H9 (cell line): Measurements from ENCODE around the gene ADAMTS5. TPM values are rescaled to one million over a fixed set of nuclear protein-coding genes. Genes with fewer than 3 reads are reported as not detected.

ENCODE experiments used
- DNase-seq: peaks from one replicate; pipeline ENCODE4 v3.0.0-alpha.2; 2017
- H2AFZ ChIP-seq: one replicate; pipeline ENCODE4 v1.6.1; 2013; ENCODE audit warnings: mild to moderate bottlenecking, low read length, control low read depth, moderate library complexity
- H2AK5ac ChIP-seq: 2 replicates; pipeline ENCODE4 v1.6.1; 2013; ENCODE audit warnings: low read length, control low read depth, mixed read lengths; ENCODE audit not compliant: insufficient read length
- H2BK120ac ChIP-seq: one replicate; pipeline ENCODE4 v1.6.1; 2013; ENCODE audit warnings: low read depth, mild to moderate bottlenecking, low read length, control low read depth, inconsistent platforms; ENCODE audit not compliant: poor library complexity, severe bottlenecking
- H2BK12ac ChIP-seq: 2 replicates; pipeline ENCODE4 v1.6.1; 2013; ENCODE audit warnings: low read length, control low read depth, mixed read lengths, low read depth; ENCODE audit not compliant: insufficient read length
- H2BK15ac ChIP-seq: 2 replicates; pipeline ENCODE4 v1.6.1; 2013; ENCODE audit warnings: low read depth, low read length, control low read depth
- H2BK20ac ChIP-seq: one replicate; pipeline ENCODE4 v1.6.1; 2013; ENCODE audit warnings: low read depth, mild to moderate bottlenecking, low read length, control low read depth, inconsistent platforms; ENCODE audit not compliant: poor library complexity, severe bottlenecking
- H2BK5ac ChIP-seq: 2 replicates; pipeline ENCODE4 v1.6.1; 2013; ENCODE audit warnings: low read length, control low read depth, mixed read lengths; ENCODE audit not compliant: insufficient read length
- H3K14ac ChIP-seq: 2 replicates; pipeline ENCODE4 v1.6.1; 2013; ENCODE audit warnings: low read length, control low read depth; ENCODE audit not compliant: insufficient read depth
- H3K18ac ChIP-seq: 2 replicates; pipeline ENCODE4 v1.6.1; 2013; ENCODE audit warnings: low read depth, mild to moderate bottlenecking, mixed read lengths, low read length, control low read depth; ENCODE audit not compliant: insufficient read length
- H3K23ac ChIP-seq: 2 replicates; pipeline ENCODE4 v1.6.1; 2013; ENCODE audit warnings: low read length, control low read depth, mixed read lengths, low read depth; ENCODE audit not compliant: insufficient read length
- H3K23me2 ChIP-seq: 2 replicates; pipeline ENCODE4 v1.6.1; 2013; ENCODE audit warnings: low read depth, mild to moderate bottlenecking, mixed read lengths, low read length, control low read depth; ENCODE audit not compliant: insufficient read length, poor library complexity, severe bottlenecking
- H3K27ac ChIP-seq: 2 replicates; pipeline ENCODE4 v1.5.1; 2013; ENCODE audit warnings: low read length, control low read depth, mixed read lengths, low read depth; ENCODE audit not compliant: insufficient read length
- H3K27me3 ChIP-seq: 2 replicates; pipeline ENCODE4 v1.6.1; 2013; ENCODE audit warnings: low read length, control low read depth, inconsistent platforms; ENCODE audit not compliant: insufficient read depth
- H3K4ac ChIP-seq: 2 replicates; pipeline ENCODE4 v1.6.1; 2013; ENCODE audit warnings: low read depth, mild to moderate bottlenecking, control low read depth, inconsistent platforms, low read length, moderate library complexity
- H3K4me1 ChIP-seq: 2 replicates; pipeline ENCODE4 v1.6.1; 2013; ENCODE audit warnings: low read length, control low read depth, inconsistent platforms; ENCODE audit not compliant: insufficient read depth
- H3K4me2 ChIP-seq: 2 replicates; pipeline ENCODE4 v1.6.1; 2013; ENCODE audit warnings: low read length, control low read depth, mixed read lengths; ENCODE audit not compliant: insufficient read length, insufficient read depth
- H3K56ac ChIP-seq: 2 replicates; pipeline ENCODE4 v1.6.1; 2013; ENCODE audit warnings: low read depth, mild to moderate bottlenecking, mixed read lengths, low read length, control low read depth; ENCODE audit not compliant: insufficient read length
- H3K79me1 ChIP-seq: 2 replicates; pipeline ENCODE4 v1.6.1; 2013; ENCODE audit warnings: low read depth, mild to moderate bottlenecking, moderate library complexity, low read length, control low read depth, inconsistent platforms; ENCODE audit not compliant: insufficient read depth, poor library complexity, severe bottlenecking
- H3K79me2 ChIP-seq: 2 replicates; pipeline ENCODE4 v1.6.1; 2013; ENCODE audit warnings: low read length, control low read depth, inconsistent platforms; ENCODE audit not compliant: insufficient read depth
- H3K9ac ChIP-seq: 2 replicates; pipeline ENCODE4 v1.6.1; 2013; ENCODE audit warnings: low read length, control low read depth, mixed read lengths; ENCODE audit not compliant: insufficient read length; ENCODE audit errors: extremely low read depth
- H3K9me3 ChIP-seq: one replicate; pipeline ENCODE4 v1.6.1; 2013; ENCODE audit warnings: low read depth, low read length, inconsistent platforms; ENCODE audit not compliant: control insufficient read depth
- H3T11ph ChIP-seq: one replicate; pipeline ENCODE4 v1.6.1; 2013; ENCODE audit warnings: mild to moderate bottlenecking, low read length, control low read depth, inconsistent platforms
- H4K20me1 ChIP-seq: one replicate; pipeline ENCODE4 v1.6.1; 2013; ENCODE audit not compliant: control insufficient read depth, insufficient read length, insufficient read depth
- H4K5ac ChIP-seq: 2 replicates; pipeline ENCODE4 v1.6.1; 2013; ENCODE audit warnings: low read depth, mild to moderate bottlenecking, mixed read lengths, low read length, control low read depth; ENCODE audit not compliant: insufficient read length
- H4K8ac ChIP-seq: replicated peaks from 2 replicates; pipeline ENCODE4 v1.6.1; 2013; ENCODE audit warnings: low read length, control low read depth, mixed read lengths, low read depth; ENCODE audit not compliant: insufficient read length
- H4K91ac ChIP-seq: 2 replicates; pipeline ENCODE4 v1.6.1; 2013; ENCODE audit warnings: low read depth, mild to moderate bottlenecking, moderate library complexity, mixed read lengths, low read length, control low read depth; ENCODE audit not compliant: insufficient read length
- H3K27ac Mint-ChIP-seq, 3 experiments: 2 replicates in 2 of 3; 3 replicates in 1 of 3; pipeline ENCODE4 v1.8.0; 2020 to 2021; ENCODE audit warnings: mixed read lengths in 3 of 3, mild to moderate bottlenecking in 1 of 3, moderate library complexity in 1 of 3
- H3K27me3 Mint-ChIP-seq: 2 replicates; pipeline ENCODE4 v1.8.0; 2021; ENCODE audit warnings: low read depth, mild to moderate bottlenecking, moderate library complexity, mixed read lengths
- H3K36me3 Mint-ChIP-seq, 3 experiments: 2 replicates in 2 of 3; 3 replicates in 1 of 3; pipeline ENCODE4 v1.8.0; 2020 to 2021; ENCODE audit warnings: low read depth in 3 of 3, mixed read lengths in 3 of 3; ENCODE audit not compliant: insufficient read depth in 1 of 3
- H3K4me1 Mint-ChIP-seq, 2 experiments: 2 replicates each; pipeline ENCODE4 v1.8.0; 2020; ENCODE audit warnings: mixed read lengths in 2 of 2
- H3K4me3 Mint-ChIP-seq, 2 experiments: 2 replicates in 1 of 2; 3 replicates in 1 of 2; pipeline ENCODE4 v1.8.0; 2020 to 2021; ENCODE audit warnings: mild to moderate bottlenecking in 2 of 2, mixed read lengths in 2 of 2, moderate library complexity in 1 of 2
- H3K9me3 Mint-ChIP-seq, 2 experiments: 2 replicates in 1 of 2; 3 replicates in 1 of 2; pipeline ENCODE4 v1.8.0; 2020; ENCODE audit warnings: mild to moderate bottlenecking in 2 of 2, mixed read lengths in 2 of 2, moderate library complexity in 1 of 2
- WGBS: extraction: QIAGEN DNeasy Blood & Tissue Kit; methylation state at CpG from one replicate; pipeline ENCODE4 v1.1.7; 2013; ENCODE audit warnings: missing lambda C conversion rate, low lambda C conversion rate, mixed read lengths; ENCODE audit not compliant: insufficient read length; ENCODE audit errors: extremely low coverage; 5-methylcytosine and 5-hydroxymethylcytosine counted together
- total RNA-seq: library from RNA; stranded (reverse); gene quantifications from 2 replicates; pipeline ENCODE4 v1.2.1, GENCODE V29; 2021
- TF ChIP-seq, protein P1 (sequence below): fragments of 200-600 bp; sonication (generic); conservative IDR thresholded peaks from 3 replicates; pipeline ENCODE4 v1.8.0; 2021; ENCODE audit warnings: antibody characterized with exemption, mild to moderate bottlenecking

ADAMTS5 gene
- total RNA-seq, 1 experiment from 2014 or later, result 0.90 TPM

DNA sequence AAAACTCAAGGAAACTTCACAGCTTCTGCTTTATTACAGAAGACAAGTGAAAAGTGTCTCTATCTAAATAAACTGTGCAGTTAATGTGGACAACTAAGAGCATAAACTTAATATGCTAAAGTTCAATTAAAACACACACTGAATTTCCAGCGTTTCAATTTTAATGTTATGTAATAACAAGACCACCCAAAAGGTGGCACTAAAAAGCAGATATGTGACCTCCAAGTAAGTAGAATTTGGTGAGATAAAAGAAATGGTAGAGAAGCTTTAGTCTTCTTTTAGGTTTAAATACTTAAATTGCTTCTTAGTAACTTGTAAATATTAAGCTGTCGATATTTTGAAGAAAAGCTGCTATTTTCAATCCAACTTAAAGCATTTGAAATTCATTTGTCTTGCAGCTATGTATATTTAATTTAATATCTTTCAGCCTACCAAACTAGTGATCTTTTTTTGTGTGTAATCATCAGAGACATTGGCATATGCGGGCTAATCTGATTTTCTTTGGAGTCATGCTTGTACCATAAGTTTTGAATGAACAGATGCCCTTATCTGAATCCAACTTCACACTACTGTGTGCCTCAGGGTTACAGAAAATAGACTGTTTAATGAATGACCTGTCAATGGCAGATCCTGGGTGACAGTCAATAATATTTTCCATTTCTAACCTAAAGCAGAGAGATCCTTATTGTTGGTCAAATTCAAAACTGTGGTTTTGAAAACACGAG is 85.2 kb downstream of the ADAMTS5 start:
- Histone ChIP-seq H2BK12ac (no peak overlapping the region), H3K79me2 (no peaks in the 10 kb centered on the region), H4K91ac (no peak overlapping the region), H3K4me1 (no peaks in the 10 kb centered on the region), H3K56ac (no peak overlapping the region), H3K18ac (no peak overlapping the region), H3K27ac (no peak overlapping the region), H2BK120ac (no peak overlapping the region), H4K20me1 (no peaks in the 10 kb centered on the region), H3K4me2 (no peak overlapping the region), H3K23me2 (no peaks in the 10 kb centered on the region), H3K9me3 (no peaks in the 10 kb centered on the region), H2BK15ac (no peak overlapping the region), H3K79me1 (no peaks in the 10 kb centered on the region), H2BK20ac (no peak overlapping the region), H3K9ac (no peak overlapping the region), H4K5ac (no peak overlapping the region), H4K8ac (no peak overlapping the region), H2AK5ac (no peak overlapping the region), H3K14ac (no peak overlapping the region), H3T11ph (no peak overlapping the region), H3K4ac (no peak overlapping the region), H3K23ac (no peak overlapping the region), H2BK5ac (no peak overlapping the region), H3K27me3 (no peaks in the 10 kb centered on the region), H2AFZ (no peak overlapping the region)
- WGBS, result no CpG with 5 or more reads among the region's 4 CpGs
- Mint-ChIP-seq H3K36me3 (no peaks in the 10 kb centered on the region), H3K27me3 (no peaks in the 10 kb centered on the region; the same call in 1 of the 2 replicates), H3K27ac (no peak overlapping the region), H3K4me1 (0 out of 4 replicates have a peak, but pooled peaks cover 0 to 2% of the 10 kb centered on the region in 2 experiments), H3K4me3 (no peak overlapping the region), H3K9me3 (no peaks in the 10 kb centered on the region)
- DNase-seq, result no peak
- TF ChIP-seq, protein P1, sequence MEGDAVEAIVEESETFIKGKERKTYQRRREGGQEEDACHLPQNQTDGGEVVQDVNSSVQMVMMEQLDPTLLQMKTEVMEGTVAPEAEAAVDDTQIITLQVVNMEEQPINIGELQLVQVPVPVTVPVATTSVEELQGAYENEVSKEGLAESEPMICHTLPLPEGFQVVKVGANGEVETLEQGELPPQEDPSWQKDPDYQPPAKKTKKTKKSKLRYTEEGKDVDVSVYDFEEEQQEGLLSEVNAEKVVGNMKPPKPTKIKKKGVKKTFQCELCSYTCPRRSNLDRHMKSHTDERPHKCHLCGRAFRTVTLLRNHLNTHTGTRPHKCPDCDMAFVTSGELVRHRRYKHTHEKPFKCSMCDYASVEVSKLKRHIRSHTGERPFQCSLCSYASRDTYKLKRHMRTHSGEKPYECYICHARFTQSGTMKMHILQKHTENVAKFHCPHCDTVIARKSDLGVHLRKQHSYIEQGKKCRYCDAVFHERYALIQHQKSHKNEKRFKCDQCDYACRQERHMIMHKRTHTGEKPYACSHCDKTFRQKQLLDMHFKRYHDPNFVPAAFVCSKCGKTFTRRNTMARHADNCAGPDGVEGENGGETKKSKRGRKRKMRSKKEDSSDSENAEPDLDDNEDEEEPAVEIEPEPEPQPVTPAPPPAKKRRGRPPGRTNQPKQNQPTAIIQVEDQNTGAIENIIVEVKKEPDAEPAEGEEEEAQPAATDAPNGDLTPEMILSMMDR, result peak; percentile 62
